GM18511 (cell line): ENCODE results near the gene OR6C68.
"Not testable (repeated sequence)": the region's sequence is repeated elsewhere in the genome, so short reads cannot be mapped to it uniquely, and the experiment has no call there.

Source experiments
- ATAC-seq: cut with Tn5 transposase; IDR thresholded peaks from one replicate; pipeline ENCODE4 v1.9.1; 2021; ENCODE audit warnings: mild to moderate bottlenecking, moderate library complexity; ENCODE audit not compliant: unreplicated experiment

The OR6C68 gene

DNA sequence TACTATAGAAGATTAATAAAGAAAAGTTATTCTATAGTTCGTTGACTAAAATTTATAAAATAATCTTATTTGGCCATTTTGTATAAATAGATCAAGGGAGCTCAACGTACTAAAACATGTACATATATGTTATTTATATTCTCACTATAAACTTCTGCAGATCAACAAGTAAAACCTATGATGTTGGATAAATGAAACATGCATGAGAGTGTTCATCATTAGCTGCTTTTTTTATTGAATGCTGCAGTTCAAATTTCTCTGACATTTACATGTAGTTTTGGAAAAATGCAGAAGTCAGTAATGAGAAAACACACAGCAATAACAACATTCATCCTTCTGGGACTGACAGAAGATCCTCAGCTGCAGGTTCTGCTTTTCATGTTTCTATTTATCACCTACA is at the start of gene OR6C68:
TSS of gene OR6C68 (plus strand) at position 301 of the 400 bp plus-strand sequence. CDS start at position 301, 0 bp downstream.
- no peak for ATAC-seq

DNA sequence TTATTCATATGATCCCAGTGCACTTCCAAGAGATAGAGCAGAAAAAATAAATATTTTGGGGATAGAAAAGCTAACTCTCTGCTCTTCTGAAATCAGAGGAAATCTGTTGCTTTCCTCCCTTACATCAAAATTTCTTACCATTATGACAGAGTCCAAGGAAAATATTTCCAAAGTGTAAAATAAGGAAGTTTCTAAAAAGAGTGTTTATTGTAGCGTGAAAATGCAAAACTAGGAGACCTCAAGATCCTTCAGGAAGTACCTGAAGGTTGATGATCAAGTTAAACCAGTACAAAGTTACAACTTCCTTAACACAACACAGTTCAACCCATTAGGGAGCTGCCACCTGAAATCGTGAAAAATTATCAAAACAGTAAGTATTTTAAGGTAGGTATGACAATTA is 48.4 kb upstream of the OR6C68 start, which contains the start of gene OR6C2:
TSS of gene OR6C2 (plus strand) at position 301 of the 400 bp plus-strand sequence. CDS start 8,138 bp downstream, outside the sequence.
- ATAC-seq: no peak

DNA sequence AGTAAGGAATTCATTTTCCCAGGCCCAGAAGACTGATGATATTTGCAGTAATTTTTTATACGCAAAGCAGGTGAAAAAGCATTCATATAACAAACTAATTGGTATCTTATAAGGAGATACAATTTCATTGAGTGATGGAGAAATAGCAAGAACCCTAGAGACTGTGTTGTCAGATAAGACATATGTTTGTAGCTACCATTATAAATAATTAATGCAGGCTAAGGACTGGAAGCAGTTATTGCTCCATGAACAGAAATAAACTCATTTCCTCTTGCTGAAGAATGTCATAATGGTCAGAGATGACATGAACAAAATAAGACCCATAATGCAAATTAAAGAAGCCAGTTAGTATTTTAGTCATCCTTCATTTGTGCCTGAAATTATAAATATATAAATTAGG is 46.8 kb upstream of the OR6C68 start:
- ATAC-seq: no peak

DNA sequence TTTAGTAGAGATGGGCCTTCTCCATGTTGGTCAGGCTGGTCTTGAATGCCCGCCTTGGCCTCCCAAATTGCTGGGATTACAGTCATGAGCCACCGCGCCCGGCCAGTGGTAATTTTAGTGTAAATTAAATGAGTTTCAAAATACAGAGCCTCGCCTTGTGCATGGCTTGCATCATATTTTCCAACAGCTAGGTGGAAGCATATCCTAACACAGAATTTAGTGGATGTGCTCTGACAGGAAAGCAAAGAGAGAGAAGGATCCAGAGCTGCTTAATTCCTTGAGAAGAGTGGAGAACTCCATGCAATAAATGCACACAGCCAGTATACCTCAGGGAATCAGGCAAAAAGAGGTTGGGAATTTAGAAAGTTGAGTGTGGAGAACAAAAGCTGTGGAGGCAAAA is 45.9 kb upstream of the OR6C68 start:
- ATAC-seq: no peak

DNA sequence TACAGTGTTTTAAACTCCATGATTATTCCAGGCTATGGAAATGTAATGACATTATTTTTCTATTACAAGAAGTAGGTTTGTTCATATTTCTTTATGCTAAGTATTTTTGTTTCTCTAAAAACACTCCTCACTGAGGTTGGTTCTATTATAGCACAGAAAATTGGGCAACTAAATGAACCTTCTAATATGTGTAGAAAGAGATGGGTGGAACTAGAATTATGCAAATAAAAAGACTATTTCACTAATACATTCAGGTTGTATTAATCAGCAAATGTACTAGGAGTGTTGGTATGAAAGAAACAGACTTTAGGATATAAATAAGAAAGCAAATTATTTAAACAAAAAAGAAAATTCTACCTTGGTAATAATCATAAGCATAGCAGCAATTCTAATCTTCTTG is 43.4 kb upstream of the OR6C68 start:
- ATAC-seq: no peak

DNA sequence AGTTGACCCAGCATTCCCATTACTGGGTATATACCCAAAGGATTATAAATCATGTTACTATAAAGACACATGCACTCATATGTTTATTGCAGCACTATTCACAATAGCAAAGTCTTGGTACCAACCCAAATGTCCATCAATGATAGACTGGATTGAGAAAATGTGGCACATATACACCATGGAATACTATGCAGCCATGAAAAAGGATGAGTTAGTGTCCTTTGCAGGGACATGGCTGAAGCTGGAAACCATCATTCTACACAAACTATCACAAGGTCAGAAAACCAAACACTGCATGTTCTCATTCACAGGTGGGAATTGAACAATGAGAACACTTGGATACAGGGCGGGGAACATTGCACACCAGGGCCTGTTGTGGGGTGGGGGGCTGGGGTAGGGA is 27.3 kb upstream of the OR6C68 start:
- ATAC-seq: not testable (repeated sequence)

DNA sequence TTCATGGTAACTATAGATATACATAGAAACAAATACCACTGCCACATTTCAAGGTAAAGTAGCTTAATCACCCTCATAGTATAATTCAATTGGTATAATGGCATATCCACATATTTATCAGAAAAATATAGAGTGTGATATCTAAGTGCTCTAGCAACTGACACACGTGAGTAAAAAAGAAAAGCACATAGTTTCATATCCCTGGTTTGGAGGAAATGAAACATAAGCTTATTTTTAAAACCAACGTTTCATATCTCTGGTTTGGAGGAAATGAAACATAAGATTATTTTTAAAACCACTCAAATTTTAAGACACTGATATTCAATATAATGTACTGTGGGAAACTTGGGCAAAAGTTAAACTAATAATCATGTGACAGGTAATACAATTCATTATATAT is 24.3 kb upstream of the OR6C68 start:
- peak; percentile 92 for ATAC-seq

DNA sequence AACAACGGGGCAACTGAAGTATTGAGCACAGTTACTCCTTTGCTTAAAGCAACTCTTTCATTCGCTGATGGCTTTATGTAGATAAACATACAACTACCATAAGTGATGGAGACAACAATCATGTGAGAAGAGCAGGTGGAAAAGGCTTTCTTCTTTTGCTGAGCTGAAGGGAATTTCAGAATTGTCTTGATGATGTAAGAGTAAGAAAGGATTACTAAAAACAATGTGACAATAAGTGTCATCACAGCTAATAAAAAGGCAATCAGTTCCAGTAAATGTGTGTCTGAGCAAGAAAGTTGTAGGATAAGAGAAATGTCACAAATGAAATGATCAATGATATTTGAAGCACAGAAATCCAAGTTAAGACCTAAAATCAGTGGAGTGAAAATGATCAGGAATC is 22.9 kb upstream of the OR6C68 start:
- ATAC-seq: no peak

DNA sequence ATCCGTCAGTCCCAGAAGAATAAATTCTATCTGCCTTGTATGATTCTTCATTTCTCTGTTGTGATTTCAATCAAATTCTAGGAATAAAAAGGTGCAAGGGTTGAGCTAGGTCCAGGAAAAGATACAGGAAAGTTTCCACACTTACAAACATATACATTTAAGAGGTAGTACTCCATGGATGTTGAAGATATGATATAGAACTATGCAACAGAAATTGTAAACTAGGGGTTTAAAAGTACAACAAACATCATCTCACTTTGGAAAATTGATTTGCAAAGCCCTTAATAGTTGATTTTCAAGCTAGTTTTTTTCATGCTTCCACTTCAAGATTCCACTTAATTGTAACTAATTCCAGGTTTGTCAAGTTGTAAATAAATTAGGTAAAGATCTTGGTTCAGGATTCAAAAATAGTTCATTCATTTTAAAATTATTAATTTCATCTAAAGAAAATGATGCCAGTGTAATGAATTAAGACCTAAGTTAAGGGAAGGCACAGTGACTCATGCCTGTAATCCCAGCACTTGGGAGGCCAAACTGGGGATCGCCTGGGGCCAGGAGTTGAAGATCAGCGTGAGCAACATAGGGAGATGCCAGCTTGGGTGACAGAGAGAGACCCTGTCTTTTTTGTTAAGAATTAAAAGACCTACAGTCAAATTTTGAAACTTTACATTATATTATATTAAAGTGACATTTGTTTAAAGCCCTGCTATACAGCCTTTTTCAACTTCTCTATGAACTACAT is 21.9 kb upstream of the OR6C68 start, which contains the start of gene OR6C70:
TSS of gene OR6C70 (minus strand) at position 51 of the 742 bp plus-strand sequence. CDS start at position 51, 0 bp downstream.
- ATAC-seq: no peak

DNA sequence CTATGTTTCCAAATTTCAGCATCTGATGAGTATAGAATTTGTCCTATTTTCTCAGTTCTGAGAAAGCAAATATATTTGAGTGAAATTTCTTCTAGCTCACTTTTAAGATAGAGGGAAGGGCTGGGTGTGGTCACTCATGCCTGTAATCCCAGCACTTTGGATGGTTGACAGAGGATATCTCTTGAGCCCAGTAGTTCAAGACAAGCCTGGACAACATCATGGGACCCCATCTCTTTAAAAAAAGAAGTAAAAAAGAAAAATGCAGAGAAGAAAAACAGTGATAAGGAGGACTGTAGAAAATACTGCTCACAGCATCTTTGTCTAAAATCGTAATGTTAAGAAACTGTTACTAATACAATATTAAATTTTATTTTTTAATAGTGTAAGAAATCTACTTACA is 19.9 kb upstream of the OR6C68 start:
- no peak for ATAC-seq

DNA sequence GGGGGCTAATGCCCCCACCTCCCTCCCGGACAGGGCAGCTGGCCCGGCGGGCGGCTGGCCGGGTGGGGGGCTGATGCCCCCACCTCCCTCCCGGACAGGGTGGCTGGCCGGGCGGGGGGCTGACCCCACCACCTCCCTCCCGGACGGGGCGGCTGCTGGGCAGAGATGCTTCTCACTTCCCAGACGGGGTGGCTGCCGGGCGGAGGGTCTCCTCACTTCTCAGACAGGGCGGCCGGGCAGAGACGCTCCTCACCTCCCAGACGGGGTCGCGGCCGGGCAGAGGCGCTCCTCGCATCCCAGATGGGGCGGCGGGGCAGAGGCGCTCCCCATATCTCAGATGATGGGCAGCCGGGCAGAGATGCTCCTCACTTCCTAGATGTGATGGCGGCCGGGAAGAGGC is 13.0 kb upstream of the OR6C68 start:
- not testable (repeated sequence) for ATAC-seq

DNA sequence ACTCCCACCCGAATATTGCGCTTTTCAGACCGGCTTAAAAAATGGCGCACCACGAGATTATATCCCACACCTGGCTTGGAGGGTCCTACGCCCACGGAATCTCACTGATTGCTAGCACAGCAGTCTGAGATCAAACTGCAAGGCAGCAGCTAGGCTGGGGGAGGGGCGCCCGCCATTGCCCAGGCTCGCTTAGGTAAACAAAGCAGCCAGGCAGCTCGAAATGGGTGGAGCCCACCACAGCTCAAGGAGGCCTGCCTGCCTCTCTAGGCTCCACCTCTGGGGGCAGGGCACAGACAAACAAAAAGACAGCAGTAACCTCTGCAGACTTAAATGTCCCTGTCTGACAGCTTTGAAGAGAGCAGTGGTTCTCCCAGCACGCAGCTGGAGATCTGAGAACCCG is 7.9 kb upstream of the OR6C68 start:
- not testable (repeated sequence) for ATAC-seq

DNA sequence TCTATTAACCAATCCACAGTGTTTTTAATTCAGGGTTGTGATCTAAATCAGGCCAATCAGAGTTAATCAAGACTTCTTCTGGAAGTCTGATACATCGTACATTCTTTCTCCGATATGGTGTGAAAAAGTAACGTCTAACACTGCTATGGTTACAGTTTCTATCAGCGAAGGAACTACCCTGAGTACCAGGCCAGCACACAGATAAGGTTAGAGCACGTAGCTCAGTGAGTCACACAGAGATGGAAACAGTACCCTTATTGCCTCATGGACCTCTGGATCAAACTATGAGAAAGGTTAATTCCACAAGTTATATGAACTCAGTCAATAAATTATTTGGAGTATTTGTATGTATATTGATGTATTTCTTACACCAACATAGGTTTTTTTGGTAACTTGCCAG is 3.3 kb downstream of the OR6C68 start:
- ATAC-seq: no peak

DNA sequence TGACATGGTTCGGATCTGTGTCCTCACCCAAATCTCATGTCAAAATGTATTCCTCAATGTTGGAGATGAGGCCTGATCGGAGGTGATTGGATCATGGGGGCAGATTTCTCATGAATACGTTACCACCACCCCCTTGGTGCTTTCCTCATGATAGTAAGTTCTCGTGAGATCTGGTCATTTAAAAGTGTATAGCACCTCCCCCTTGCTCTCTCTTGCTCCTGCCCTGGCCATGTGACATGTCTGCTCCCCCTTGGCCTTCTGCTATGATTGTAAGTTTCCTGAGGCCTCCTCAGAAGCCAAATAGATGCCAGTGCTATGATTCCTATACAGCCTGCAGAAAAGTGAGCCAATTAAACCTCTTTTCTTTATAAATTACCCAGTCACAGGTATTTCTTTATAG is 7.1 kb downstream of the OR6C68 start:
- no peak for ATAC-seq

DNA sequence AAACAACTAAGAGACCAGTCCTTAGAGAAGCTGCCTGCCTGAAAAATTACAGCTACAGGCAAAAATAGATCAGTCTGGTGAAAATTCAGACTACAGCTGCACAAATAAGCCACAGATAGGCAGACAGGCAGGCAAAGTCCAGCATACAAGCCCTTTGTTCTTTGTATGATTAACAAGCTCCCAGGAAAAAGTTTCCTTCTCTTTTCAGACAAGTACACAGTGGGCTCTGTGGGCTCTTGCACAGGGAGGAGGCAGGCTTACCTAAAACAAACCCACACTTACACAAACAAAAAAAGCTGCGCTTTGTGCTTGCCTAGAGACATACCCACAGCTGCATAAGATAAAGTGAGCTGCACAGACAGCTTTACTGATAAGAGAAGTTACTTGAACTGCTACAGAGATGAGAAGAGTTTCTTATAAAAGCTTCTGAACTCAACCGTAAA is 7.7 kb downstream of the OR6C68 start:
- ATAC-seq: no peak

DNA sequence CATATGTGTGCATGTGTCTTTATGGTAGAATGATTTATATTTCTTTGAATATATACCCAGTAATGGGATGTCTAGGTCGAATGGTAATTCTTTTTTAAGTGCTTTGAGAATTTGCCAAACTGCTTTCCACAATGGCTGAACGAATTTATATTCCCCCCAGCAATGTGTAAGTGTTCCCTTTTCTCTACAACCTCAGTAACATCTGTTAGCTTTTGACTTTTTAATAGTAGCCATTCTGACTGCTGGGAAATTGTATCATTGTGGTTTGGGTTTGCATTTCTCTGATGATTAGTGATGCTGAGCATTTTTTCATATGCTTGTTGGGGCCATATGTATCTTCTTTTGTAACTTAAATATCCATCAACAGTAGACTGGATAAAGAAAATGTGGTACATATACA is 9.4 kb downstream of the OR6C68 start:
- ATAC-seq: no peak

DNA sequence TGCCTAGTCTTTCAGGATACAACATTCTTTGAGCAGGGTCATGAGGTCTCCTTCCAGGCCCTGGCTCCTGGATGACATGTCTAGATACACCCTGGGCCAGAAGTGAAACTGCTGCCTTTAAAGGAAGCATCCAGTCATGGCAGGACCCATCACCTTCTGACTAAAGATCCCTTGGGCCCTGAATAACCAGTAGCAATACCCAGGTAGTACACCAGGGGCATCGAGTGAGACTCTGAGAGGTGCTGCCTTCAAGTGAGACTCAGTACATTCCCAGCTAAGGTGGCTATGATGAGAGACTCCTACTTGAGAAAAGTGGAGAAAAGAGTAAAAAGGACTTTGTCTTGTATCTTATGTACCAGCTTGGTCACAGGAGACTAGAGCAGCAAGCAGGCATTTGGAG is 23.5 kb downstream of the OR6C68 start:
- no peak for ATAC-seq

DNA sequence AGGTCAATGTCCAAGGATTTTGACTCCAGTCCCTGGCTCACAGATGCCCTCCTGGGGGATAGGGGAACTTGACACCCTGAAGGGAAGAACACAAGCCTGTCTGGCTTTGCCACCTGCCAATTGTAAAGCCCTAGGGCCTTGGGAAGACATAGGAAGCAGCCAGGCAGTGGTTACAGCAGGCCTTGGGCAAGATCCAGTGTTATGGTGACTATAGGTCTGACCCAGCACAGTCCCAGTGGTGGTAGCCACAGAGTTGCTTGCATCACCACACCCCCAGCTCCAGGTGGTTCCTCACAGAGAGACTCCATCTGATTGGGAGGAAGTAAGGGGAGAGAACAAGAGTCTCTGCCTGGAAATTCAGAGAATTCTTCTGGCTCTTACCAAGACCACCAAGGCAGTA is 24.2 kb downstream of the OR6C68 start:
- no peak for ATAC-seq
